Cardiac fibroblast (primary cell): ENCODE data around the gene SLC39A2.
A peak's percentile ranks its signal among the peaks of the same experiment; 100 is the strongest.

Source experiments
- DNase-seq, 2 donors: peaks; one replicate each; pipeline versions ENCODE4 v3.0.0 to v3.0.0-alpha.2; 2010; ENCODE audit warnings: low read depth in 2 of 2
- H3K4me3 ChIP-seq, 2 donors: replicated peaks in 1 of 2; 1 replicate in 1 of 2; 2 replicates in 1 of 2; pipeline ENCODE4 v1.5.1; 2011; ENCODE audit warnings: low read depth in 2 of 2, low read length in 2 of 2, mild to moderate bottlenecking in 2 of 2, moderate library complexity in 1 of 2
- CTCF ChIP-seq: IDR thresholded peaks from one replicate; pipeline ENCODE4 v1.5.1; 2011; ENCODE audit warnings: low read depth, mild to moderate bottlenecking, low read length, inconsistent platforms

The SLC39A2 gene

GRCh38 chr14:21011136-21011535 is 12.0 kb downstream of the SLC39A2 start:
- no peak overlapping the region for H3K4me3 ChIP-seq
- no peak for TF ChIP-seq CTCF
- no peak for DNase-seq

- peak; percentile 90 to 91 for DNase-seq
- peak; percentile 91 for TF ChIP-seq CTCF
- no peak overlapping the region for H3K4me3 ChIP-seq
These were observed 15.7 kb downstream of the SLC39A2 start for GRCh38 chr14:21014761-21015190.

GRCh38 chr14:21015312-21015711 is 16.2 kb downstream of the SLC39A2 start:
- H3K4me3 ChIP-seq = no peak overlapping the region
- TF ChIP-seq CTCF = no peak
- no peak for DNase-seq

GRCh38 chr14:21016413-21017190 is 17.5 kb downstream of the SLC39A2 start:
- no peak overlapping the region for H3K4me3 ChIP-seq
- no peak for TF ChIP-seq CTCF
- DNase-seq = no peak

- DNase-seq = no peak
- H3K4me3 ChIP-seq = no peak overlapping the region
- no peak for TF ChIP-seq CTCF
These were observed 18.6 kb downstream of the SLC39A2 start for GRCh38 chr14:21017528-21018245.

GRCh38 chr14:21018286-21018685 is 19.2 kb downstream of the SLC39A2 start:
- no peak for TF ChIP-seq CTCF
- DNase-seq = no peak
- H3K4me3 ChIP-seq = no peak overlapping the region
